Thyroid gland (tissue), 4 donors: ENCODE measurements around the gene IL37. TPM values are rescaled to one million over a fixed set of nuclear protein-coding genes. Genes with fewer than 3 reads are reported as not detected.

Source experiments
- DNase-seq, 2 donors: peaks; one replicate each; pipeline ENCODE4 v3.0.0-alpha.2; 2019
- H3K27ac ChIP-seq, 3 donors: fragments of 200-600 bp; sonication (generic); 1 replicate in 2 of 3; 2 replicates in 1 of 3; pipeline ENCODE4 v1.5.1; 2016 to 2019; ENCODE audit warnings: mild to moderate bottlenecking in 1 of 3, moderate library complexity in 1 of 3
- H3K27me3 ChIP-seq: fragments of 200-600 bp; sonication (generic); one replicate; pipeline ENCODE4 v1.5.1; 2019
- H3K36me3 ChIP-seq, 2 donors: fragments of 200-600 bp; sonication (generic); one replicate each; pipeline ENCODE4 v1.5.1; 2016 to 2019
- H3K4me1 ChIP-seq, 2 donors: fragments of 200-600 bp; sonication (generic); one replicate each; pipeline ENCODE4 v1.5.1; 2017 to 2019
- H3K4me3 ChIP-seq, 3 donors: fragments of 200-600 bp; sonication (generic); replicated peaks in 1 of 3; 1 replicate in 2 of 3; 2 replicates in 1 of 3; pipeline ENCODE4 v1.5.1; 2016; ENCODE audit warnings: mild to moderate bottlenecking in 1 of 3
- H3K9me3 ChIP-seq: fragments of 200-600 bp; sonication (generic); one replicate; pipeline ENCODE4 v1.5.1; 2017
- CTCF ChIP-seq, 6 experiments: fragments of 200-600 bp in 3 of 6; fragments of 450-650 bp in 3 of 6; sonication (generic) in 3 of 6; IDR thresholded peaks; one replicate each; pipeline ENCODE4 v1.5.1; 2016 to 2019; ENCODE audit warnings: antibody characterized with exemption in 6 of 6, mild to moderate bottlenecking in 2 of 6, inconsistent platforms in 1 of 6, moderate library complexity in 1 of 6
- POLR2A ChIP-seq, 2 donors: fragments of 450-650 bp; IDR thresholded peaks; one replicate each; pipeline ENCODE4 v1.6.1; 2017; ENCODE audit warnings: antibody characterized with exemption in 2 of 2, mild to moderate bottlenecking in 2 of 2, moderate library complexity in 1 of 2
- WGBS, 2 donors: methylation state at CpG; one replicate each; pipeline ENCODE4 v1.1.5; 2017; 5-methylcytosine and 5-hydroxymethylcytosine counted together
- intact Hi-C: fragments of 100-400 bp; cut with DNase I; formaldehyde crosslinking; loops from one replicate; pipeline ENCODE4 v1.15.1; 2023
- total RNA-seq, 4 donors: library from RNA; depleted of rRNA; stranded (reverse); fragments of >200 nt; gene quantifications; one replicate each; pipeline ENCODE4 v1.2.3, GENCODE V29; 2016

The IL37 gene
- total RNA-seq, 4 donors from 2014 or later: not detected

DNA sequence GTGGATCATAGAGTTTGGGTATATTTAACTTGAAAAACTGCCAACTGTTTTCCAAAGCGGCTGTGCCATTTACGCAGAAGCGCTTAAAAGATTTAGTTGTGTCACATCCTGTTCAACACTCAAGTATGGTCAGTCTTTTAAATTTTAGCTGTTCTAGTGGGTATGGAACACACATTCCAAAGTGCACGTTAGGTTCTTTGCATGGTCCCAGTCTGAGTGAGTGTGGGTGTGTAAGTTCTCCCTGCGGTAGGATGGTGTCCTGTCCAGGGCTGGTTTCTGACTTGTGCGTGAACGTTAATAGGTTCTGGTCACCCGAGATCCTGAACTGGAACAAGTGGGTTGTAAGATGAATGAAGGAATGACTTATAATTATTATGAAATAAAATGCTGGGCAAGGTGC, 38.5 kb downstream of the IL37 start:
- no peak for DNase-seq
- no peaks in the 10 kb centered on the region for H3K27me3 ChIP-seq
- no peak overlapping the region for H3K4me3 ChIP-seq
- H3K9me3 ChIP-seq: no peaks in the 10 kb centered on the region
- H3K4me1 ChIP-seq: no peaks in the 10 kb centered on the region
- intact Hi-C loops: loop anchor here (10.0 kb wide), 1 partner anchor 205 kb away; no protein-coding TSS in a partner anchor
- WGBS, 2 donors: 79 to 83% methylated on average over 8 of the region's 8 CpGs
- H3K36me3 ChIP-seq: no peaks in the 10 kb centered on the region
- no peak overlapping the region for H3K27ac ChIP-seq
- TF ChIP-seq POLR2A (IDR thresholded peaks at IDR 0.05) (no peak), CTCF (IDR thresholded peaks at IDR 0.05) (no peak)

DNA sequence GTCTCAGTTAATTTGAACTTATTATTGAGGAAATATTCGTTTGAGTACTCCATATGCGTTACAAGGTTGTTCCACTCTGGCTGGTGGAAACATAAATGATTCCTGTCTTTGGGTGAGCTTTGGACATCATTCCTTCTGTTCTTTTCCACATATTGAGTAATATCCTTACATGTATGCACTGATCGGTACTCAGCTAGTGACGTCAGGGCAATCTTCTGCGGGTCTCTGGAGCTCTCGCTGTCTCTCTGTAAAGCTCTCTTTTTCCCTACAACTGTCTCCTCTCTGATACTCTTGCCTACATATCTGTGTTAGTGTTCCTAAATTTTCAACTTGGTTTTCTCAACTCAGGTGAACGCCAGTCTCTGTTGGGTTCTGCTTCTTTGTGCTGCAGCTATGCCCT, 43.4 kb downstream of the IL37 start:
- H3K36me3 ChIP-seq: no peaks in the 10 kb centered on the region
- no peak for DNase-seq
- H3K27me3 ChIP-seq: no peaks in the 10 kb centered on the region
- no peak overlapping the region for H3K27ac ChIP-seq
- intact Hi-C loops: no loop called here
- no peaks in the 10 kb centered on the region for H3K9me3 ChIP-seq
- no peaks in the 10 kb centered on the region for H3K4me1 ChIP-seq
- H3K4me3 ChIP-seq: no peak overlapping the region
- WGBS, 2 donors: 93% methylated on average over 7 of the region's 7 CpGs
- TF ChIP-seq CTCF (IDR thresholded peaks at IDR 0.05) (no peak), POLR2A (IDR thresholded peaks at IDR 0.05) (no peak)

DNA sequence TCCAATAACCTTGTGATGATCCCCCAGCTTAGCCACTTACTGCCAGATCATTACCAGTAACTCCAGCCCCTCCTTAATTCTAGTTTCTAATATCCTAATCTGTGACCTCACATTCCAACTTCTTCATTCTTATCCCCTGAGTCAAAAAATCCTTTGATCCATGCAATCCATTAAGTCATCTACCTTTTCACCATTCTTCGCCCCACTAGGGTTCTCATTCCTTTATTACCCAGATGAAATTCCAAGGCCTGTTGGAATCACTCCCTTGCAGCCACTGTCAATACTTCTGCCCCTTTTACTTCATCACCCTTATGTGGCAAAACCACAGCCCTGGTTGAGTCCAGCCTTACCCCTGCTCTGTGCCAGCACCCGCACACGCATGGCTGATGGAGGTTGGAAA, 46.5 kb downstream of the IL37 start:
- H3K36me3 ChIP-seq: no peaks in the 10 kb centered on the region
- H3K4me1 ChIP-seq: no peaks in the 10 kb centered on the region
- no peak for DNase-seq
- no peak for TF ChIP-seq POLR2A (IDR thresholded peaks at IDR 0.05)
- no peak overlapping the region for H3K4me3 ChIP-seq
- intact Hi-C loops: no loop called here
- 94 to 99% methylated on average over 3 of the region's 3 CpGs for WGBS, 2 donors
- H3K27ac ChIP-seq: no peak overlapping the region
- H3K9me3 ChIP-seq: no peaks in the 10 kb centered on the region
- no peaks in the 10 kb centered on the region for H3K27me3 ChIP-seq

DNA sequence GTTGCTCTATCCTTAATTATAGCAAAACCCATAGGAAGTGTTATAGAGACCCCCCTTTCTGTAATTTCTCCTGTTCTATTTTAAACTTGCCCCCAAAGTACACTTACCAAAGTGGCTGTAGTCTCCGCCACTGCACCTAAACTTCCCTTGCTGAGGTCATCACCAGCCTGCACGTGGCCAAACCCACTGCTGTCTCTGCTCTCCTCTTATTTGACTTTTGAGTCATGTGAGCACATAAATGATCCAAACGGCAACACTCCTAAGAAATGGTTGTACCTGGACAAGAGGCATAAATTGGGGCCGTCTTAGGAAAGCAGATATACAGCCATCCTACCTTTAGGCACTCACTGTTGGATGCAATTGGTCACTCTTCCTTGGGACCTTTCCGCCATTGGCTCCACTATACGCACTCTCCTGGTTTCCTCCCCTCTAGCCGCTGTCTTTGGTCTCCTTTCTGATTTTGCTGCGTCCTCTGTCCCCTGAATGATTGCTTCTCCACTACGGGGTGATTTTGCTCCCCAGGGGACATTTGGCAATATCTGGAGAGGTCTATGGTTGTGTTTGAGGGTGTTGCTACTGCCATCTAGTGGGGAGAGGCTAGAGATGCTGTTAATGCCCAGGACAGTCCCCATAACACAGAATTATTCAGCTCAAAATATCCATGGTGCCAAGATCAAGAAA, 47.6 kb downstream of the IL37 start:
- H3K36me3 ChIP-seq: no peaks in the 10 kb centered on the region
- peak; percentile 21 to 33 for DNase-seq
- no peaks in the 10 kb centered on the region for H3K9me3 ChIP-seq
- no peak overlapping the region for H3K4me3 ChIP-seq
- H3K27ac ChIP-seq: no peak overlapping the region
- TF ChIP-seq CTCF (IDR thresholded peaks at IDR 0.05): peak; percentile 44 to 82 (median 58)
- no peak for TF ChIP-seq POLR2A (IDR thresholded peaks at IDR 0.05)
- H3K27me3 ChIP-seq: no peaks in the 10 kb centered on the region
- H3K4me1 ChIP-seq: no peaks in the 10 kb centered on the region
- intact Hi-C loops: no loop called here
- 43 to 47% methylated on average over 9 of the region's 9 CpGs for WGBS, 2 donors

- intact Hi-C loops: no loop called here
- WGBS, 2 donors: 71 to 74% methylated on average over 14 of the region's 14 CpGs
- Histone ChIP-seq H3K36me3 (no peaks in the 10 kb centered on the region), H3K9me3 (no peaks in the 10 kb centered on the region), H3K27ac (no peak overlapping the region), H3K4me1 (no peaks in the 10 kb centered on the region), H3K4me3 (no peak overlapping the region), H3K27me3 (no peaks in the 10 kb centered on the region)
- DNase-seq: no peak
- TF ChIP-seq POLR2A (IDR thresholded peaks at IDR 0.05) (no peak), CTCF (IDR thresholded peaks at IDR 0.05) (no peak)
Observed at GRCh38 chr2:112959109-112959812, 48.3 kb downstream of the IL37 start.
